ENCODE data around the gene SLC35A3.
"Not testable (repeated sequence)": the region's sequence is repeated elsewhere in the genome, so short reads cannot be mapped to it uniquely, and the experiment has no call there.

Gene SLC35A3

DNA sequence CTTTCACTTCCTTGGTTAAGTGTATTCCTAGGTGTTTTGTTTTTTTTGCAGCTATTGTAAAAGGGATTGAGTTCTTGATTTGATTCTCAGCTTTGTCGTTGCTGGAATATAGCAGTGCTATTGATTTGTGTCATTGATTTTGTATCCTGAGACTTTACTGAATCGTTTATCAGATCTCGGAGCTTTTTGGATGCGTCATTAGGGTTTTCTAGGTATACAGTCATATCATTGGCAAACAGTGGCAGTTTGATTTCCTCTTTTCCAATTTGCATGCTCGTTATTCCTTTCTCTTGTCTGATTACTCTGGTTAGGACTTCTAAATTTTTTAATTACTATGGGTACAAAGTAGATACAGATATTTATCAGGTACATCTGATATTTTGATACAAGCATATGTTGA lies 75.4 kb downstream of the SLC35A3 start:
- TF ChIP-seq, protein P1, sequence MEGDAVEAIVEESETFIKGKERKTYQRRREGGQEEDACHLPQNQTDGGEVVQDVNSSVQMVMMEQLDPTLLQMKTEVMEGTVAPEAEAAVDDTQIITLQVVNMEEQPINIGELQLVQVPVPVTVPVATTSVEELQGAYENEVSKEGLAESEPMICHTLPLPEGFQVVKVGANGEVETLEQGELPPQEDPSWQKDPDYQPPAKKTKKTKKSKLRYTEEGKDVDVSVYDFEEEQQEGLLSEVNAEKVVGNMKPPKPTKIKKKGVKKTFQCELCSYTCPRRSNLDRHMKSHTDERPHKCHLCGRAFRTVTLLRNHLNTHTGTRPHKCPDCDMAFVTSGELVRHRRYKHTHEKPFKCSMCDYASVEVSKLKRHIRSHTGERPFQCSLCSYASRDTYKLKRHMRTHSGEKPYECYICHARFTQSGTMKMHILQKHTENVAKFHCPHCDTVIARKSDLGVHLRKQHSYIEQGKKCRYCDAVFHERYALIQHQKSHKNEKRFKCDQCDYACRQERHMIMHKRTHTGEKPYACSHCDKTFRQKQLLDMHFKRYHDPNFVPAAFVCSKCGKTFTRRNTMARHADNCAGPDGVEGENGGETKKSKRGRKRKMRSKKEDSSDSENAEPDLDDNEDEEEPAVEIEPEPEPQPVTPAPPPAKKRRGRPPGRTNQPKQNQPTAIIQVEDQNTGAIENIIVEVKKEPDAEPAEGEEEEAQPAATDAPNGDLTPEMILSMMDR (IDR thresholded peaks at IDR 0.05): no peak
- Mint-ChIP-seq H3K27me3 (ENCODE audit: low read depth, poor library complexity) (no peaks in the 10 kb centered on the region), H3K4me1 (peaks cover 34% of the 10 kb centered on the region), H3K9me3 (peaks cover 45% of the 10 kb centered on the region), H3K27ac (no peak overlapping the region), H3K36me3 (ENCODE audit: low read depth) (peaks cover 82% of the 10 kb centered on the region), H3K4me3 (no peak overlapping the region)
- no peak for DNase-seq

GRCh38 chr1:100047235-100047708 lies 77.5 kb downstream of the SLC35A3 start:
- not testable (repeated sequence) for H3K27ac Mint-ChIP-seq; DNase-seq; H3K4me3 Mint-ChIP-seq; H3K27me3 Mint-ChIP-seq (ENCODE audit: low read depth, poor library complexity)
- H3K4me1 Mint-ChIP-seq: peaks cover 23% of the 10 kb centered on the region
- H3K36me3 Mint-ChIP-seq (ENCODE audit: low read depth): peaks cover 90% of the 10 kb centered on the region
- peaks cover 45% of the 10 kb centered on the region for H3K9me3 Mint-ChIP-seq

DNA sequence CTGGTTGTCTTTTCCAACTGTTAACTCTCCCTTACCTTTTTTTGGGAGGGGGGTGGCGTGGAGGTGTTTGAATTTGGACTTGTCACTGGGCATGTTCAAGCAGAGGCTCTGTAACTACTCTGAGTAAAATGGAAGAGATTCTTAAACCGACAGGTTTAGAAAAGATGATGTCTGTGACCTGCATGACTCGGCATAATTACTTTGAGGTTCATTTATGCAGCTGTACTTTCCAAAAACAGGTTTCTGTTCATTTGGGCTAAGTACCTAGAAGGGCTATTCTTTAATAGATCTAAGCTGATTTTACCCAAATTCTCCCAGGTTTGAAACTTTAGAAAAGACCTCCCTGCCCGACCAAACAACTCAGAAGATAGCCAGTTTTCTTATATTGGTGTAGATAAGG lies 80.3 kb downstream of the SLC35A3 start:
- Mint-ChIP-seq H3K36me3 (ENCODE audit: low read depth) (peaks cover 76% of the 10 kb centered on the region), H3K4me1 (peaks cover 16% of the 10 kb centered on the region), H3K27ac (no peak overlapping the region), H3K4me3 (no peak overlapping the region), H3K9me3 (peaks cover 23% of the 10 kb centered on the region), H3K27me3 (ENCODE audit: low read depth, poor library complexity) (no peaks in the 10 kb centered on the region)
- DNase-seq: no peak
- TF ChIP-seq, protein P1 (IDR thresholded peaks at IDR 0.05): no peak

DNA sequence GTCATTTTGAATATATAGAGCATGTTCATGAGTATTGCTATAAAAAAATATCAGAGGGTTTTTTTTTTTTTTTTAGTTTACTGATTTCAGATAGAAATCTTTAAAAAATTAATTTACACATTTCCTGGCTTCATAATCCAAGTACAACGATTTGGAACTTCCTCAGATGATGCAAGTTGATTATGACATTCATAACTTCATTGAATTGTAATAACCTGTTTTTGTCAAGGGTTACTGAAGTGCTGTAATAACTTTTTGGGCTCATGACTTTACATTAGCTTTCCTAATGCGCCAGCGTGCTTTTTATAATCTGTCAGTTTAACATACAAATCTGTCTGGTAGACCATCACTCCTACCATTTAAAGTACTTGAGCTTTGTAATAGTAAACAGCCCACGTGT lies 81.6 kb downstream of the SLC35A3 start:
- H3K9me3 Mint-ChIP-seq: peaks cover 12% of the 10 kb centered on the region
- peaks cover 71% of the 10 kb centered on the region for H3K36me3 Mint-ChIP-seq (ENCODE audit: low read depth)
- no peak overlapping the region for H3K4me3 Mint-ChIP-seq
- H3K4me1 Mint-ChIP-seq: peaks cover 16% of the 10 kb centered on the region
- H3K27ac Mint-ChIP-seq: no peak overlapping the region
- no peak for DNase-seq
- TF ChIP-seq, protein P1 (IDR thresholded peaks at IDR 0.05): no peak
- no peaks in the 10 kb centered on the region for H3K27me3 Mint-ChIP-seq (ENCODE audit: low read depth, poor library complexity)

DNA sequence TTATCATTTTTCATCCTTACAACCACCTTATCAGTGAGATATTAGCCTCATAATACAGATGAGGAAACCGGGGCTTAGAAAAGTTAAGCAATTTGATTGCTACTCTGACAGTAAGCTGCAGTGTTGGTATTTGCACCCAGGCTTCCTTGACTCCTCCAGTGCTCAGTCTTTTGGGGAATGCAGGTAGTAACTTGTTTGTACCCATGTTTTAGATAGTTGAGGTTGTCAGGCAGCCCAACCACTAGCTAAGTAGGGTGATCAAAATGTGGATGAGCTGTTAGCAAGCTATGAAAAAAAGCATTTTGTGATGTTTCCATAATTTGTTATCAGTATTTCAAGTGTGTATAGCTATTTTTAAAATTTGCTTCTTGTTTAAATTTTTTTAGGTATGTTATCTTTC lies 82.1 kb downstream of the SLC35A3 start:
- Mint-ChIP-seq H3K4me1 (peaks cover 16% of the 10 kb centered on the region), H3K4me3 (no peak overlapping the region), H3K9me3 (peaks cover 7% of the 10 kb centered on the region), H3K27ac (no peak overlapping the region), H3K27me3 (ENCODE audit: low read depth, poor library complexity) (no peaks in the 10 kb centered on the region), H3K36me3 (ENCODE audit: low read depth) (peaks cover 70% of the 10 kb centered on the region)
- TF ChIP-seq, protein P1 (IDR thresholded peaks at IDR 0.05): no peak
- no peak for DNase-seq

- Mint-ChIP-seq H3K9me3 (peaks cover 4% of the 10 kb centered on the region), H3K27ac (no peak overlapping the region), H3K4me1 (peaks cover 16% of the 10 kb centered on the region), H3K4me3 (no peak overlapping the region), H3K27me3 (ENCODE audit: low read depth, poor library complexity) (no peaks in the 10 kb centered on the region), H3K36me3 (ENCODE audit: low read depth) (peaks cover 64% of the 10 kb centered on the region)
- TF ChIP-seq, protein P1 (IDR thresholded peaks at IDR 0.05): no peak
- DNase-seq: no peak
These were observed 83.3 kb downstream of the SLC35A3 start for GRCh38 chr1:100053119-100053518.
